K562 (cell line): ENCODE data around the gene TRAF5. TPM values are rescaled to one million over a fixed set of nuclear protein-coding genes. Genes with fewer than 3 reads are reported as not detected.

ENCODE experiments used
- ARNT ChIP-seq, 2 experiments: fragments of 450-650 bp; IDR thresholded peaks; 2 replicates each; pipeline ENCODE4 v1.6.1; 2016; ENCODE audit warnings: mild to moderate bottlenecking in 1 of 2
- ATF1 ChIP-seq, 2 experiments: fragments of 450-650 bp in 1 of 2; IDR thresholded peaks; 2 replicates each; pipeline ENCODE4 v1.6.1; 2016; ENCODE audit warnings: missing compliant biosample characterization in 1 of 2, missing genetic modification characterization in 1 of 2
- BRD9 ChIP-seq: fragments of 450-650 bp; IDR thresholded peaks from 2 replicates; pipeline ENCODE4 v1.6.1; 2018; ENCODE audit warnings: low read depth; ENCODE audit not compliant: partially characterized antibody
- CTBP1 ChIP-seq: fragments of 450-650 bp; IDR thresholded peaks from 2 replicates; pipeline ENCODE4 v1.6.1; 2016; ENCODE audit warnings: borderline replicate concordance
- CXXC5 ChIP-seq: fragments of 250-450 bp; sonication (Bioruptor Pico); IDR thresholded peaks from 2 replicates; pipeline ENCODE4 v1.8.0; 2022; ENCODE audit warnings: inconsistent platforms, mild to moderate bottlenecking, moderate library complexity
- HIVEP1 ChIP-seq: fragments of 250-450 bp; sonication (Bioruptor Pico); IDR thresholded peaks from 2 replicates; pipeline ENCODE4 v1.4.0; 2020; ENCODE audit warnings: mild to moderate bottlenecking
- ILF3 ChIP-seq: fragments of 450-650 bp; IDR thresholded peaks from 2 replicates; pipeline ENCODE4 v1.6.1; 2018; ENCODE audit warnings: antibody characterized with exemption, mild to moderate bottlenecking, moderate library complexity, borderline replicate concordance
- JUND ChIP-seq, 2 experiments: IDR thresholded peaks; 2 replicates in 1 of 2; 3 replicates in 1 of 2; pipeline ENCODE4 v1.6.1; 2011; ENCODE audit warnings: borderline replicate concordance in 2 of 2, low read depth in 2 of 2, low read length in 2 of 2, improper control_type of control experiment in 1 of 2, missing biosample characterization in 1 of 2, missing genetic modification characterization in 1 of 2, missing genetic modification reagents in 1 of 2
- KAT7 ChIP-seq: sonication (generic); formaldehyde crosslinking; IDR thresholded peaks from 2 replicates; pipeline ENCODE4 v1.8.0; 2022; ENCODE audit warnings: missing genetic modification reagents, mild to moderate bottlenecking, borderline replicate concordance
- MBD2 ChIP-seq: sonication (generic); IDR thresholded peaks from 2 replicates; pipeline ENCODE4 v1.6.1; 2016; ENCODE audit warnings: low read depth, borderline replicate concordance
- MECOM ChIP-seq: fragments of 250-450 bp; sonication (Bioruptor Pico); IDR thresholded peaks from 2 replicates; pipeline ENCODE4 v1.8.0; 2022; ENCODE audit warnings: inconsistent platforms
- MEF2D ChIP-seq: conservative IDR thresholded peaks from 2 replicates; pipeline ENCODE4 v1.6.1; 2016; ENCODE audit warnings: low read depth, missing genetic modification characterization, missing compliant biosample characterization
- NCOA2 ChIP-seq, 2 experiments: fragments of 450-650 bp; IDR thresholded peaks; 2 replicates each; pipeline ENCODE4 v1.6.1; 2018; ENCODE audit warnings: mild to moderate bottlenecking in 2 of 2, moderate library complexity in 1 of 2; ENCODE audit not compliant: partially characterized antibody in 2 of 2
- NELFE ChIP-seq: IDR thresholded peaks from 2 replicates; pipeline ENCODE4 v1.6.1; 2011; ENCODE audit warnings: mild to moderate bottlenecking; ENCODE audit not compliant: insufficient read depth, insufficient read length
- PTRF ChIP-seq: fragments of 450-650 bp; IDR thresholded peaks from 2 replicates; pipeline ENCODE4 v1.6.1; 2016; ENCODE audit warnings: mild to moderate bottlenecking, missing genetic modification characterization, missing compliant biosample characterization
- RFX5 ChIP-seq: IDR thresholded peaks from 2 replicates; pipeline ENCODE4 v1.6.1; 2011; ENCODE audit warnings: low read depth, mild to moderate bottlenecking, improper control_type of control experiment, low read length
- SRSF9 ChIP-seq: fragments of 200-400 bp; formaldehyde crosslinking; IDR thresholded peaks from 2 replicates; pipeline ENCODE4 v1.6.1; 2017; ENCODE audit warnings: low read depth, low read length, borderline replicate concordance
- TAF1 ChIP-seq: IDR thresholded peaks from 2 replicates; pipeline ENCODE4 v1.6.1; 2011; ENCODE audit warnings: mild to moderate bottlenecking, low read length, moderate library complexity; ENCODE audit not compliant: insufficient read depth, control insufficient read depth, severe bottlenecking; ENCODE audit errors: extremely low read depth
- TBL1XR1 ChIP-seq, 2 experiments: IDR thresholded peaks; 2 replicates each; pipeline ENCODE4 v1.6.1; 2012; ENCODE audit warnings: improper control_type of control experiment in 2 of 2, low read length in 2 of 2, mild to moderate bottlenecking in 1 of 2
- ZKSCAN3 ChIP-seq: fragments of 250-450 bp; sonication (Bioruptor Pico); IDR thresholded peaks from 2 replicates; pipeline ENCODE4 v1.4.0; 2020
- ZNF551 ChIP-seq: fragments of 250-450 bp; sonication (Bioruptor Pico); IDR thresholded peaks from 2 replicates; pipeline ENCODE4 v1.5.0; 2021; ENCODE audit warnings: mild to moderate bottlenecking, moderate library complexity
- polyA plus RNA-seq, 8 experiments: library from polyadenylated mRNA; depleted of rRNA in 4 of 8; stranded (reverse) in 5 of 8; unstranded in 3 of 8; fragments of >200 nt; fragmentation: Nextera tagmentation in 2 of 8; fragmentation: Illumina TruSeq in 1 of 8; extraction: Ambion mirVana in 2 of 8; extraction: Trizol in 1 of 8; gene quantifications; 2 replicates each; pipeline versions ENCODE4 v1.2.1 to v1.2.3, GENCODE V29; 2011 to 2014; ENCODE audit warnings: inconsistent platforms in 1 of 8, missing spikeins in 1 of 8
- total RNA-seq, 7 experiments: library from RNA; depleted of rRNA in 6 of 7; stranded (reverse); fragments of >200 nt in 6 of 7; fragmentation: Illumina TruSeq in 2 of 7; extraction: Trizol in 2 of 7; gene quantifications; 2 replicates each; pipeline versions ENCODE4 v1.2.1 to v1.2.3, GENCODE V29; 2011 to 2021; ENCODE audit warnings: low replicate concordance in 1 of 7
- TF ChIP-seq, protein P1 (sequence below): fragments of 450-650 bp; IDR thresholded peaks from 2 replicates; pipeline ENCODE4 v1.6.1; 2016
- TF ChIP-seq, protein P2 (sequence below): IDR thresholded peaks from 3 replicates; pipeline ENCODE4 v1.6.1; 2011; ENCODE audit warnings: borderline replicate concordance, mild to moderate bottlenecking, moderate library complexity; ENCODE audit not compliant: insufficient read length; ENCODE audit errors: extremely low read depth
- TF ChIP-seq, protein P3 (sequence below), 2 experiments: IDR thresholded peaks; 2 replicates each; pipeline ENCODE4 v1.6.1; 2011; ENCODE audit warnings: borderline replicate concordance in 1 of 2, control low read depth in 1 of 2, low read depth in 1 of 2, low read length in 1 of 2, mild to moderate bottlenecking in 1 of 2, mixed read lengths in 1 of 2, moderate library complexity in 1 of 2; ENCODE audit not compliant: insufficient read depth in 1 of 2, insufficient read length in 1 of 2, poor library complexity in 1 of 2, severe bottlenecking in 1 of 2; ENCODE audit errors: extremely low read depth in 1 of 2

The TRAF5 gene
- total and polyA plus RNA-seq, 9 of the 15 experiments (the other 6 are each of a cell fraction or from before 2014, with no cell fraction given) = 2.0 to 9.3 (median 5.3) TPM

DNA sequence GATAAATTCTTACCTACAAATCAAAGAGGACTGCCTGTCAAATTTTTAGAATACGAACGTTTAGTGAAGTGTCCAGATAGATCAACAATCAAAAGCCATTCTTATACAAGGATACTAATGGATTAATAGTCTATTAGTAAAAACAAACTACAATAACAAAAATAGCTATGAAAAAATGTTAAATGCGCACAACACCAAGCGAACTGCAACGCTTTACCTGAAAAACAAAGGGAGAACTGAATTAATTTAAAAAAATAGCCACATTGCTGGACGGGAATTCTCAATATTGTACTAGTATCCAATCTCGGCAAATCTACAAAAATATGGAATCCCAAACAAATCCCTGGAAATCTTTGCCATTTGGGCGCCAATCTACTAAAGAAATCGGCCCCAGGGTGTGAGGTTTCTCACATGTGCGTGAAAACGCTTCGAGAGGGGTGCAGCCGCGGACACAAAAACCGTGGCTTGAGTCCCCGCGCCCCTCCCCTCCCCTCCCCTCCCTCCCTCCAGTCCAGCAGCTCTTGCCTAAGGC lies 55.6 kb downstream of the TRAF5 start (continued):
- TF ChIP-seq HIVEP1 (no peak), SRSF9 (no peak), ZKSCAN3 (no peak), ARNT (IDR thresholded peaks at IDR 0.05) (0 out of 4 replicates have a peak, but pooled peaks of 1 of the 2 experiments have one; percentile 11), MECOM (CRISPR knock-in tag) (0 out of 2 replicates have a peak, but pooled peaks have one; percentile 34), NELFE (no peak), ILF3 (peak; percentile 63; the same call in 1 of the 2 replicates), JUND (IDR thresholded peaks at IDR 0.05; ENCODE audit: borderline replicate concordance, low read depth, low read length) (no peak), JUND (tag; IDR thresholded peaks at IDR 0.05; ENCODE audit: borderline replicate concordance, low read depth, low read length) (no peak), BRD9 (no peak), RFX5 (no peak), TAF1 (no peak), TBL1XR1 (IDR thresholded peaks at IDR 0.05; ENCODE audit: low read length in 2 of 2) (no peak), MEF2D (tag) (no peak), PTRF (tag) (no peak), ATF1 (CRISPR knock-in tag; IDR thresholded peaks at IDR 0.05) (no peak), ATF1 (tag; IDR thresholded peaks at IDR 0.05) (no peak), KAT7 (CRISPR knock-in tag) (no peak), CTBP1 (no peak), NCOA2 (IDR thresholded peaks at IDR 0.05; ENCODE audit: partially characterized antibody in 2 of 2) (peak in 1 of 2 experiments; percentile 31), CXXC5 (CRISPR knock-in tag) (no peak), ZNF551 (CRISPR knock-in tag) (peak; percentile 69; the same call in 1 of the 2 replicates), MBD2 (no peak)
- TF ChIP-seq, protein P1, sequence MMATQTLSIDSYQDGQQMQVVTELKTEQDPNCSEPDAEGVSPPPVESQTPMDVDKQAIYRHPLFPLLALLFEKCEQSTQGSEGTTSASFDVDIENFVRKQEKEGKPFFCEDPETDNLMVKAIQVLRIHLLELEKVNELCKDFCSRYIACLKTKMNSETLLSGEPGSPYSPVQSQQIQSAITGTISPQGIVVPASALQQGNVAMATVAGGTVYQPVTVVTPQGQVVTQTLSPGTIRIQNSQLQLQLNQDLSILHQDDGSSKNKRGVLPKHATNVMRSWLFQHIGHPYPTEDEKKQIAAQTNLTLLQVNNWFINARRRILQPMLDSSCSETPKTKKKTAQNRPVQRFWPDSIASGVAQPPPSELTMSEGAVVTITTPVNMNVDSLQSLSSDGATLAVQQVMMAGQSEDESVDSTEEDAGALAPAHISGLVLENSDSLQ = no peak
- TF ChIP-seq, protein P2, sequence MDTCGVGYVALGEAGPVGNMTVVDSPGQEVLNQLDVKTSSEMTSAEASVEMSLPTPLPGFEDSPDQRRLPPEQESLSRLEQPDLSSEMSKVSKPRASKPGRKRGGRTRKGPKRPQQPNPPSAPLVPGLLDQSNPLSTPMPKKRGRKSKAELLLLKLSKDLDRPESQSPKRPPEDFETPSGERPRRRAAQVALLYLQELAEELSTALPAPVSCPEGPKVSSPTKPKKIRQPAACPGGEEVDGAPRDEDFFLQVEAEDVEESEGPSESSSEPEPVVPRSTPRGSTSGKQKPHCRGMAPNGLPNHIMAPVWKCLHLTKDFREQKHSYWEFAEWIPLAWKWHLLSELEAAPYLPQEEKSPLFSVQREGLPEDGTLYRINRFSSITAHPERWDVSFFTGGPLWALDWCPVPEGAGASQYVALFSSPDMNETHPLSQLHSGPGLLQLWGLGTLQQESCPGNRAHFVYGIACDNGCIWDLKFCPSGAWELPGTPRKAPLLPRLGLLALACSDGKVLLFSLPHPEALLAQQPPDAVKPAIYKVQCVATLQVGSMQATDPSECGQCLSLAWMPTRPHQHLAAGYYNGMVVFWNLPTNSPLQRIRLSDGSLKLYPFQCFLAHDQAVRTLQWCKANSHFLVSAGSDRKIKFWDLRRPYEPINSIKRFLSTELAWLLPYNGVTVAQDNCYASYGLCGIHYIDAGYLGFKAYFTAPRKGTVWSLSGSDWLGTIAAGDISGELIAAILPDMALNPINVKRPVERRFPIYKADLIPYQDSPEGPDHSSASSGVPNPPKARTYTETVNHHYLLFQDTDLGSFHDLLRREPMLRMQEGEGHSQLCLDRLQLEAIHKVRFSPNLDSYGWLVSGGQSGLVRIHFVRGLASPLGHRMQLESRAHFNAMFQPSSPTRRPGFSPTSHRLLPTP = no peak
- TF ChIP-seq, protein P3, sequence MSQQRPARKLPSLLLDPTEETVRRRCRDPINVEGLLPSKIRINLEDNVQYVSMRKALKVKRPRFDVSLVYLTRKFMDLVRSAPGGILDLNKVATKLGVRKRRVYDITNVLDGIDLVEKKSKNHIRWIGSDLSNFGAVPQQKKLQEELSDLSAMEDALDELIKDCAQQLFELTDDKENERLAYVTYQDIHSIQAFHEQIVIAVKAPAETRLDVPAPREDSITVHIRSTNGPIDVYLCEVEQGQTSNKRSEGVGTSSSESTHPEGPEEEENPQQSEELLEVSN (IDR thresholded peaks at IDR 0.05; ENCODE audit: borderline replicate concordance in 1 of 2, extremely low read depth in 1 of 2, insufficient read depth in 1 of 2, insufficient read length in 1 of 2, low read depth in 1 of 2, low read length in 1 of 2, poor library complexity in 1 of 2, severe bottlenecking in 1 of 2) = peak in 1 of 2 experiments; percentile 94
